ENCODE measurements around the gene TNFAIP1. TPM values are rescaled to one million over a fixed set of nuclear protein-coding genes. Genes with fewer than 3 reads are reported as not detected.
A peak's percentile ranks its signal among the peaks of the same experiment; 100 is the strongest.

Gene TNFAIP1
- total RNA-seq, 1 experiment from 2014 or later = 33.4 TPM

DNA sequence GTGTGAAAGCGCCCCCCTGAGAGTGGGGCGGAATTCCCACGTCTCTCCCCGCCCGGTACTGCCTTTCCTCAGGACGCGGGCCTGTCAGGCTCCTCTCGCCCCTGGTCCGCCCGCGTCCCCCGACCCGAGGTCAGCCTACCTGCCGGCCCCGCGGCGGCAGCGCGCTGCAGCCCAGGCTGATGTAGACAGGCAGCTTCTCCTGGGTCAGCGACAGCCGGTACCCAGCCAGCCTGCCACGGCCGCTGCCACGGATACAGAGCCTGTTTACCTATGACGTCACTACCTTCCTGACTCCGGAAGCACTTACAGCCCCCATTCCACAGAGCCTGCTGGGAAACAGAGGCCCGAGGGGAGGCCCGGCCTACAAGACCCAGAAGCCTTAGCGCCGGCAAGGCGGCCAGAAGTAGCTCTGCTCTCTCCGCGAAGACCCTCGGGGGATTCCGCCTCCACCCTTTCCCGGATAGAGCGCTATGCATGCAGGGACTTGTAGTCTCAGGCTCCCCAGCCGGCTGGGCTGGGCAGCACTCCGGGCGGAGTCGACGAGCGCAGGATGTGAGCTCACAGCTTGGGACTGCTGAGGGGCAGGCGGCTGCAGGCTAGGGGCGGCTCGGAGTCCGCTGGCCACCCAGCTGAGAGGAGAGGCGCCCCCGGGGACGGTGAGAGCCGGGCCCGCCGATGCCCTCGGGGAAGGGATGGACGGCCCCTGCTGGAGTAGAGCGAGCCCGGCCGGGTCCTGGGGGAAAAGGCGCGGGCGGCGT lies at the start of gene TNFAIP1, which contains the start of gene IFT20 (continued):
- TF ChIP-seq, protein P1, sequence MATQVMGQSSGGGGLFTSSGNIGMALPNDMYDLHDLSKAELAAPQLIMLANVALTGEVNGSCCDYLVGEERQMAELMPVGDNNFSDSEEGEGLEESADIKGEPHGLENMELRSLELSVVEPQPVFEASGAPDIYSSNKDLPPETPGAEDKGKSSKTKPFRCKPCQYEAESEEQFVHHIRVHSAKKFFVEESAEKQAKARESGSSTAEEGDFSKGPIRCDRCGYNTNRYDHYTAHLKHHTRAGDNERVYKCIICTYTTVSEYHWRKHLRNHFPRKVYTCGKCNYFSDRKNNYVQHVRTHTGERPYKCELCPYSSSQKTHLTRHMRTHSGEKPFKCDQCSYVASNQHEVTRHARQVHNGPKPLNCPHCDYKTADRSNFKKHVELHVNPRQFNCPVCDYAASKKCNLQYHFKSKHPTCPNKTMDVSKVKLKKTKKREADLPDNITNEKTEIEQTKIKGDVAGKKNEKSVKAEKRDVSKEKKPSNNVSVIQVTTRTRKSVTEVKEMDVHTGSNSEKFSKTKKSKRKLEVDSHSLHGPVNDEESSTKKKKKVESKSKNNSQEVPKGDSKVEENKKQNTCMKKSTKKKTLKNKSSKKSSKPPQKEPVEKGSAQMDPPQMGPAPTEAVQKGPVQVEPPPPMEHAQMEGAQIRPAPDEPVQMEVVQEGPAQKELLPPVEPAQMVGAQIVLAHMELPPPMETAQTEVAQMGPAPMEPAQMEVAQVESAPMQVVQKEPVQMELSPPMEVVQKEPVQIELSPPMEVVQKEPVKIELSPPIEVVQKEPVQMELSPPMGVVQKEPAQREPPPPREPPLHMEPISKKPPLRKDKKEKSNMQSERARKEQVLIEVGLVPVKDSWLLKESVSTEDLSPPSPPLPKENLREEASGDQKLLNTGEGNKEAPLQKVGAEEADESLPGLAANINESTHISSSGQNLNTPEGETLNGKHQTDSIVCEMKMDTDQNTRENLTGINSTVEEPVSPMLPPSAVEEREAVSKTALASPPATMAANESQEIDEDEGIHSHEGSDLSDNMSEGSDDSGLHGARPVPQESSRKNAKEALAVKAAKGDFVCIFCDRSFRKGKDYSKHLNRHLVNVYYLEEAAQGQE (IDR thresholded peaks at IDR 0.05; ENCODE audit: low read depth) = no peak
- no peak for TF ChIP-seq EZH2phosphoT487 (IDR thresholded peaks at IDR 0.05; ENCODE audit: borderline replicate concordance)
- peak; percentile 48; the same call in 1 of the 2 replicates for TF ChIP-seq JUND (IDR thresholded peaks at IDR 0.05)

DNA sequence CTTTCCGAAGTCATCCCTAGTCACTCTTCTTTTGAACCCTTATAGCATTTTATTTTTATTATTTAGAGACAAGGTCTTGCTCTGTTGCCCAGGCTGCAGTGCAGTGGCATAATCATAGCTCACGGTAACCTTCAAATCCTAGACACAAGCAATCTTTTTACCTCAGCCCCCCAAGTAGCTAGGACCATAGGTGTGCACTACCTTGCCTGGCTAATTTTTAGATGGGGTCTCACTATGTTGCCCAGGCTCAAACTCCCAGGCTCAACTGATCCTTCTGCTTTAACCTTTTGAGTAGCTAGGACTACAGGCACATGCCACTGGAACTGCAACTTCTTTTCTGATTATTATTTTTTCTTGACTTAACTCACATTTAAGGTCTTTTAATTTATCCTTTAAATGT lies 49.6 kb upstream of the TNFAIP1 start:
- H3K4me3 ChIP-seq (replicated peaks in 1 of 2; ENCODE audit: low read depth in 1 of 2, low read length in 2 of 2) = no peak overlapping the region
- no peak overlapping the region for H3K9ac ChIP-seq (ENCODE audit: low read length)
- H3K27ac ChIP-seq (ENCODE audit: low read depth, low read length) = no peak overlapping the region
- intact Hi-C loops (cut with micrococcal nuclease) = no loop called here
- no peaks in the 10 kb centered on the region for H3K9me3 ChIP-seq (ENCODE audit: control insufficient read depth in 1 of 2, insufficient read depth in 1 of 2, low read depth in 1 of 2, low read length in 2 of 2)
- POLR2A ChIA-PET = no interaction called here
- no peaks in the 10 kb centered on the region for H3K79me2 ChIP-seq (ENCODE audit: insufficient read depth, low read length)
- RAD21 ChIA-PET (ENCODE audit: low non-redundant PET in 1 of 2, low total read pairs in 2 of 2, uncharacterized antibody in 2 of 2, unreplicated experiment in 2 of 2) = no interaction called here
- no peaks in the 10 kb centered on the region for H3K9me2 ChIP-seq (ENCODE audit: insufficient read depth)
- CTCF ChIA-PET = no interaction called here
- no peak for ATAC-seq
- H3K27me3 ChIP-seq (ENCODE audit: insufficient read depth, low read length) = no peaks in the 10 kb centered on the region
- no TSS peak for BruUV-seq (replicated peaks)
- no peak overlapping the region for H3K4me2 ChIP-seq (ENCODE audit: low read length)
- H3K4me1 ChIP-seq (ENCODE audit: control insufficient read depth in 1 of 2, insufficient read depth in 2 of 2, low read length in 2 of 2) = peaks cover 18 to 19% of the 10 kb centered on the region in 2 experiments
- H3K36me3 ChIP-seq (ENCODE audit: control insufficient read depth in 1 of 2, insufficient read depth in 2 of 2, low read length in 2 of 2) = no peaks in the 10 kb centered on the region
- DNase-seq (ENCODE audit: low read depth, low spot score) = no peak
- no peak overlapping the region for H2AFZ ChIP-seq (ENCODE audit: low read depth, low read length, poor library complexity, severe bottlenecking)
- no peaks in the 10 kb centered on the region for H4K20me1 ChIP-seq (ENCODE audit: insufficient read depth)
- TF ChIP-seq EZH2phosphoT487 (IDR thresholded peaks at IDR 0.05; ENCODE audit: borderline replicate concordance) = no peak
- TF ChIP-seq, protein P2, sequence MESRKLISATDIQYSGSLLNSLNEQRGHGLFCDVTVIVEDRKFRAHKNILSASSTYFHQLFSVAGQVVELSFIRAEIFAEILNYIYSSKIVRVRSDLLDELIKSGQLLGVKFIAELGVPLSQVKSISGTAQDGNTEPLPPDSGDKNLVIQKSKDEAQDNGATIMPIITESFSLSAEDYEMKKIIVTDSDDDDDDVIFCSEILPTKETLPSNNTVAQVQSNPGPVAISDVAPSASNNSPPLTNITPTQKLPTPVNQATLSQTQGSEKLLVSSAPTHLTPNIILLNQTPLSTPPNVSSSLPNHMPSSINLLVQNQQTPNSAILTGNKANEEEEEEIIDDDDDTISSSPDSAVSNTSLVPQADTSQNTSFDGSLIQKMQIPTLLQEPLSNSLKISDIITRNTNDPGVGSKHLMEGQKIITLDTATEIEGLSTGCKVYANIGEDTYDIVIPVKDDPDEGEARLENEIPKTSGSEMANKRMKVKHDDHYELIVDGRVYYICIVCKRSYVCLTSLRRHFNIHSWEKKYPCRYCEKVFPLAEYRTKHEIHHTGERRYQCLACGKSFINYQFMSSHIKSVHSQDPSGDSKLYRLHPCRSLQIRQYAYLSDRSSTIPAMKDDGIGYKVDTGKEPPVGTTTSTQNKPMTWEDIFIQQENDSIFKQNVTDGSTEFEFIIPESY (IDR thresholded peaks at IDR 0.05; ENCODE audit: extremely low read depth, insufficient replicate concordance, low read length) = no peak
- no peak for TF ChIP-seq EZH2 (IDR thresholded peaks at IDR 0.05)
- TF ChIP-seq EGR1 (IDR thresholded peaks at IDR 0.05; ENCODE audit: low read depth) = no peak
- TF ChIP-seq JUND (IDR thresholded peaks at IDR 0.05) = no peak
- no peak for TF ChIP-seq SRF (IDR thresholded peaks at IDR 0.05; ENCODE audit: low read depth)
- no peak for TF ChIP-seq POLR2AphosphoS5 (IDR thresholded peaks at IDR 0.05; ENCODE audit: low read depth, low read length)
- TF ChIP-seq, protein P3, sequence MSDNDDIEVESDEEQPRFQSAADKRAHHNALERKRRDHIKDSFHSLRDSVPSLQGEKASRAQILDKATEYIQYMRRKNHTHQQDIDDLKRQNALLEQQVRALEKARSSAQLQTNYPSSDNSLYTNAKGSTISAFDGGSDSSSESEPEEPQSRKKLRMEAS (IDR thresholded peaks at IDR 0.05) = no peak
- TF ChIP-seq, protein P4, sequence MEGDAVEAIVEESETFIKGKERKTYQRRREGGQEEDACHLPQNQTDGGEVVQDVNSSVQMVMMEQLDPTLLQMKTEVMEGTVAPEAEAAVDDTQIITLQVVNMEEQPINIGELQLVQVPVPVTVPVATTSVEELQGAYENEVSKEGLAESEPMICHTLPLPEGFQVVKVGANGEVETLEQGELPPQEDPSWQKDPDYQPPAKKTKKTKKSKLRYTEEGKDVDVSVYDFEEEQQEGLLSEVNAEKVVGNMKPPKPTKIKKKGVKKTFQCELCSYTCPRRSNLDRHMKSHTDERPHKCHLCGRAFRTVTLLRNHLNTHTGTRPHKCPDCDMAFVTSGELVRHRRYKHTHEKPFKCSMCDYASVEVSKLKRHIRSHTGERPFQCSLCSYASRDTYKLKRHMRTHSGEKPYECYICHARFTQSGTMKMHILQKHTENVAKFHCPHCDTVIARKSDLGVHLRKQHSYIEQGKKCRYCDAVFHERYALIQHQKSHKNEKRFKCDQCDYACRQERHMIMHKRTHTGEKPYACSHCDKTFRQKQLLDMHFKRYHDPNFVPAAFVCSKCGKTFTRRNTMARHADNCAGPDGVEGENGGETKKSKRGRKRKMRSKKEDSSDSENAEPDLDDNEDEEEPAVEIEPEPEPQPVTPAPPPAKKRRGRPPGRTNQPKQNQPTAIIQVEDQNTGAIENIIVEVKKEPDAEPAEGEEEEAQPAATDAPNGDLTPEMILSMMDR (IDR thresholded peaks at IDR 0.05 in 2 of 3, conservative IDR thresholded peaks at IDR 0.05 in 1 of 3; ENCODE audit: borderline replicate concordance in 1 of 3, insufficient read depth in 1 of 3, low read depth in 2 of 3, low read length in 2 of 3) = no peak
- no peak for TF ChIP-seq RAD21 (IDR thresholded peaks at IDR 0.05; ENCODE audit: low read depth)
- TF ChIP-seq, protein P5, sequence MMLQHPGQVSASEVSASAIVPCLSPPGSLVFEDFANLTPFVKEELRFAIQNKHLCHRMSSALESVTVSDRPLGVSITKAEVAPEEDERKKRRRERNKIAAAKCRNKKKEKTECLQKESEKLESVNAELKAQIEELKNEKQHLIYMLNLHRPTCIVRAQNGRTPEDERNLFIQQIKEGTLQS (IDR thresholded peaks at IDR 0.05) = no peak
- no peak for TF ChIP-seq FOSL1 (IDR thresholded peaks at IDR 0.05; ENCODE audit: low read depth)
- no peak for TF ChIP-seq CBX3 (IDR thresholded peaks at IDR 0.05; ENCODE audit: low read depth)
- no peak for TF ChIP-seq SIN3A (IDR thresholded peaks at IDR 0.05; ENCODE audit: low read depth)
- TF ChIP-seq CEBPB (IDR thresholded peaks at IDR 0.05; ENCODE audit: low read depth) = no peak
- TF ChIP-seq YY1 (IDR thresholded peaks at IDR 0.05; ENCODE audit: extremely low read depth, insufficient replicate concordance, low read depth, low read length) = no peak
- TF ChIP-seq SP1 (IDR thresholded peaks at IDR 0.05; ENCODE audit: low read depth) = no peak

Data from HCT116 (cell line).